SK-N-SH treated with all-trans-retinoic acid at 6 μM for 48 hours (cell line): ENCODE results near the gene MRGPRD.

ENCODE experiments used
- ATAC-seq: fragments of 200-7000 bp; cut with Tn5 transposase; 3 replicates; pipeline ENCODE4 v1.9.1; 2020; ENCODE audit warnings: mild to moderate bottlenecking, moderate library complexity
- ARNTL ChIP-seq: fragments of 450-650 bp; formaldehyde crosslinking; IDR thresholded peaks from 2 replicates; pipeline ENCODE4 v1.5.0; 2020; ENCODE audit warnings: low read depth, mild to moderate bottlenecking, moderate library complexity, borderline replicate concordance
- CSDC2 ChIP-seq: fragments of 250-450 bp; sonication (Bioruptor Pico); IDR thresholded peaks from 2 replicates; pipeline ENCODE4 v1.5.0; 2020; ENCODE audit warnings: mild to moderate bottlenecking, moderate library complexity
- CSRNP3 ChIP-seq: fragments of 250-450 bp; sonication (Bioruptor Pico); IDR thresholded peaks from 2 replicates; pipeline ENCODE4 v1.5.1; 2021; ENCODE audit warnings: mild to moderate bottlenecking, moderate library complexity
- ESRRG ChIP-seq: fragments of 250-450 bp; sonication (Bioruptor Pico); IDR thresholded peaks from 2 replicates; pipeline ENCODE4 v1.6.1; 2021; ENCODE audit warnings: mild to moderate bottlenecking
- GLIS3 ChIP-seq: fragments of 250-450 bp; sonication (Bioruptor Pico); IDR thresholded peaks from 2 replicates; pipeline ENCODE4 v1.5.0; 2020; ENCODE audit warnings: mild to moderate bottlenecking, moderate library complexity
- OSR1 ChIP-seq: fragments of 250-450 bp; sonication (Bioruptor Pico); IDR thresholded peaks from 2 replicates; pipeline ENCODE4 v1.8.0; 2022; ENCODE audit warnings: moderate library complexity, mild to moderate bottlenecking, inconsistent platforms
- PPARA ChIP-seq: fragments of 250-450 bp; sonication (Bioruptor Pico); IDR thresholded peaks from 2 replicates; pipeline ENCODE4 v1.5.0; 2020; ENCODE audit warnings: mild to moderate bottlenecking, borderline replicate concordance
- SNAI2 ChIP-seq: fragments of 250-450 bp; sonication (Bioruptor Pico); IDR thresholded peaks from 2 replicates; pipeline ENCODE4 v1.5.0; 2020; ENCODE audit warnings: mild to moderate bottlenecking, moderate library complexity
- TCF4 ChIP-seq: fragments of 250-450 bp; sonication (Bioruptor Pico); IDR thresholded peaks from 2 replicates; pipeline ENCODE4 v1.8.0; 2021; ENCODE audit warnings: mild to moderate bottlenecking, moderate library complexity, borderline replicate concordance
- TOX ChIP-seq: fragments of 250-450 bp; sonication (Bioruptor Pico); IDR thresholded peaks from 2 replicates; pipeline ENCODE4 v1.8.0; 2021; ENCODE audit warnings: mild to moderate bottlenecking, moderate library complexity, borderline replicate concordance
- ZC3H10 ChIP-seq: fragments of 250-450 bp; sonication (Bioruptor Pico); IDR thresholded peaks from 2 replicates; pipeline ENCODE4 v1.5.1; 2021; ENCODE audit warnings: mild to moderate bottlenecking, moderate library complexity
- ZFP3 ChIP-seq: fragments of 250-450 bp; sonication (Bioruptor Pico); IDR thresholded peaks from 2 replicates; pipeline ENCODE4 v1.5.0; 2020; ENCODE audit warnings: mild to moderate bottlenecking, moderate library complexity
- ZFP30 ChIP-seq: fragments of 450-650 bp; formaldehyde crosslinking; IDR thresholded peaks from 2 replicates; pipeline ENCODE4 v1.5.0; 2022; ENCODE audit warnings: mild to moderate bottlenecking, moderate library complexity
- ZNF565 ChIP-seq: fragments of 450-650 bp; formaldehyde crosslinking; conservative IDR thresholded peaks from 2 replicates; pipeline ENCODE4 v1.5.0; 2020; ENCODE audit warnings: low read depth, mild to moderate bottlenecking, moderate library complexity
- ZNF70 ChIP-seq: fragments of 450-650 bp; formaldehyde crosslinking; IDR thresholded peaks from 2 replicates; pipeline ENCODE4 v1.5.0; 2020; ENCODE audit warnings: mild to moderate bottlenecking, moderate library complexity
- TF ChIP-seq, protein P1 (sequence below): fragments of 250-450 bp; sonication (Bioruptor Pico); IDR thresholded peaks from 2 replicates; pipeline ENCODE4 v1.8.0; 2020; ENCODE audit warnings: mild to moderate bottlenecking, moderate library complexity, borderline replicate concordance
- TF ChIP-seq, protein P2 (sequence below): fragments of 250-450 bp; sonication (Bioruptor Pico); IDR thresholded peaks from 2 replicates; pipeline ENCODE4 v1.8.0; 2021; ENCODE audit warnings: low read depth, mild to moderate bottlenecking, moderate library complexity, borderline replicate concordance
- TF ChIP-seq, protein P3 (sequence below): fragments of 250-450 bp; sonication (Bioruptor Pico); IDR thresholded peaks from 2 replicates; pipeline ENCODE4 v1.5.0; 2020; ENCODE audit warnings: mild to moderate bottlenecking, moderate library complexity

Gene MRGPRD

DNA sequence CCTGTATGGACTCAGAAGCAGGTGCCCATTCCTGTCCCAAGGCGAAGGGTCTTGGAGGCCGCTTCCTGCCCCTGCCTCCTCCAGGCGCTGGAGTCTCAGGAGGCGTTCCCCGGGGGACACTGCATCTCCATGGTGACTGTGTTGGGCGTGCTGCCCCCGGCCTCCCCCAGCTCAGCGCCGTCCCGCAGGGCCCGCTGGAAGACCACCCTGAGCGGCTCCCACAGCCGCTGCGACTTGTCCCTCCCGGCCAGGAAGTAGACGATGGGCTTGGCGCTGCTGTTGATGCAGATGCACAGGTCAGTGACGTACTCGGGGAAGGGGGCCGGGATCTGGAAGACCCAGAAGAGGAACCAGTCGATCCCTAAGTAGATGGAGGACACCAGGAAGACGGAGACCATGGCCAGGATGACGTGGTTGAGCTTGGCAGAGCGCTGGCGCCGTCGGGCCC is 24.4 kb upstream of the MRGPRD start (continued):
- no peak for TF ChIP-seq CSRNP3 (CRISPR knock-in tag)

DNA sequence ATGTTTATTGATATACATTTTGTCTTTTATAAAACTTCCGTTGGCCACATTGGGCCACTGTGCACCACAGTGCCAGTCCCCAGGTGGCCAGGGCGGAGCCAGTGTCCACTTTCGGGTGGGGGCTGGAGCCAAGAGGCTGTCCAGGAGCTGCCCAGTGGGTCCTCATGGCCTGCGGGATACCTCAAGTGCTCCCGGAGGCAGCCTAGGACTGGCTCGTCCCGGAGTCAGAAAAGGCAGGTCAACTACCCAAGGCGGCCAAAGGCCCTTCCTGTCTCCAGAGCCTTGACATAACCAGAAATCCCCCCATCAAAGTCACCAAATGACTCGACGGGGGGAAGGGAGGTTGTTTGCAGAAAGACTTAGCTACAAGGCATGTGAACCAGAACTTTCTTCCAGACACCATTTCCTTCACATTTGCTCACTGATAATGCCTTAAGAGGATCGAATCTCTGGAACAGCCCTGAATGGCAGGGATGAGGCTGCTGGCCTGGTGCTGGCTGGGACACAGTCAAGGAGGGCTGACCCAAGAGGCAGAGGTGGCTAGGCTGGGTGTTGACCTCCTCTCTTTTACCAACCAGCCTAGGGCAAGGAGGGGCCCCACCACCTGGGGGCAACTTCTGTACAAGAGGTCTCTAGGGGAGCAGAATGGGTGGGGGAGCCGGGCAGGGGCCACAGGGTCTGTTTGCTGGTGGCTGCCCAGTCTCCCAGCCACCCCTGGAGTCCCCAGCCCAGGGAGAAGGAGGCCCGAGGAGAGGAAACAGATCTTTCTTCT is 23.8 kb upstream of the MRGPRD start:
- ATAC-seq = no peak
- TF ChIP-seq TOX (CRISPR knock-in tag) (no peak), CSRNP3 (CRISPR knock-in tag) (no peak), CSDC2 (CRISPR knock-in tag) (no peak), PPARA (CRISPR knock-in tag) (no peak), ZNF70 (CRISPR knock-in tag) (no peak), SNAI2 (CRISPR knock-in tag) (no peak)
- TF ChIP-seq, protein P1, sequence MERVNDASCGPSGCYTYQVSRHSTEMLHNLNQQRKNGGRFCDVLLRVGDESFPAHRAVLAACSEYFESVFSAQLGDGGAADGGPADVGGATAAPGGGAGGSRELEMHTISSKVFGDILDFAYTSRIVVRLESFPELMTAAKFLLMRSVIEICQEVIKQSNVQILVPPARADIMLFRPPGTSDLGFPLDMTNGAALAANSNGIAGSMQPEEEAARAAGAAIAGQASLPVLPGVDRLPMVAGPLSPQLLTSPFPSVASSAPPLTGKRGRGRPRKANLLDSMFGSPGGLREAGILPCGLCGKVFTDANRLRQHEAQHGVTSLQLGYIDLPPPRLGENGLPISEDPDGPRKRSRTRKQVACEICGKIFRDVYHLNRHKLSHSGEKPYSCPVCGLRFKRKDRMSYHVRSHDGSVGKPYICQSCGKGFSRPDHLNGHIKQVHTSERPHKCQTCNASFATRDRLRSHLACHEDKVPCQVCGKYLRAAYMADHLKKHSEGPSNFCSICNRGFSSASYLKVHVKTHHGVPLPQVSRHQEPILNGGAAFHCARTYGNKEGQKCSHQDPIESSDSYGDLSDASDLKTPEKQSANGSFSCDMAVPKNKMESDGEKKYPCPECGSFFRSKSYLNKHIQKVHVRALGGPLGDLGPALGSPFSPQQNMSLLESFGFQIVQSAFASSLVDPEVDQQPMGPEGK (CRISPR knock-in tag) = no peak
- TF ChIP-seq, protein P2, sequence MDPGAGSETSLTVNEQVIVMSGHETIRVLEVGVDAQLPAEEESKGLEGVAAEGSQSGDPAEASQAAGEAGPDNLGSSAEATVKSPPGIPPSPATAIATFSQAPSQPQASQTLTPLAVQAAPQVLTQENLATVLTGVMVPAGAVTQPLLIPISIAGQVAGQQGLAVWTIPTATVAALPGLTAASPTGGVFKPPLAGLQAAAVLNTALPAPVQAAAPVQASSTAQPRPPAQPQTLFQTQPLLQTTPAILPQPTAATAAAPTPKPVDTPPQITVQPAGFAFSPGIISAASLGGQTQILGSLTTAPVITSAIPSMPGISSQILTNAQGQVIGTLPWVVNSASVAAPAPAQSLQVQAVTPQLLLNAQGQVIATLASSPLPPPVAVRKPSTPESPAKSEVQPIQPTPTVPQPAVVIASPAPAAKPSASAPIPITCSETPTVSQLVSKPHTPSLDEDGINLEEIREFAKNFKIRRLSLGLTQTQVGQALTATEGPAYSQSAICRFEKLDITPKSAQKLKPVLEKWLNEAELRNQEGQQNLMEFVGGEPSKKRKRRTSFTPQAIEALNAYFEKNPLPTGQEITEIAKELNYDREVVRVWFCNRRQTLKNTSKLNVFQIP (CRISPR knock-in tag) = no peak

- ATAC-seq = no peak
- no peak for TF ChIP-seq ARNTL (CRISPR knock-in tag)
- no peak for TF ChIP-seq ZC3H10 (CRISPR knock-in tag)
- no peak for TF ChIP-seq PPARA (CRISPR knock-in tag)
- no peak for TF ChIP-seq ZNF70 (CRISPR knock-in tag)
- no peak for TF ChIP-seq TOX (CRISPR knock-in tag)
- TF ChIP-seq TCF4 (CRISPR knock-in tag) = no peak
- no peak for TF ChIP-seq ESRRG
- TF ChIP-seq, protein P3, sequence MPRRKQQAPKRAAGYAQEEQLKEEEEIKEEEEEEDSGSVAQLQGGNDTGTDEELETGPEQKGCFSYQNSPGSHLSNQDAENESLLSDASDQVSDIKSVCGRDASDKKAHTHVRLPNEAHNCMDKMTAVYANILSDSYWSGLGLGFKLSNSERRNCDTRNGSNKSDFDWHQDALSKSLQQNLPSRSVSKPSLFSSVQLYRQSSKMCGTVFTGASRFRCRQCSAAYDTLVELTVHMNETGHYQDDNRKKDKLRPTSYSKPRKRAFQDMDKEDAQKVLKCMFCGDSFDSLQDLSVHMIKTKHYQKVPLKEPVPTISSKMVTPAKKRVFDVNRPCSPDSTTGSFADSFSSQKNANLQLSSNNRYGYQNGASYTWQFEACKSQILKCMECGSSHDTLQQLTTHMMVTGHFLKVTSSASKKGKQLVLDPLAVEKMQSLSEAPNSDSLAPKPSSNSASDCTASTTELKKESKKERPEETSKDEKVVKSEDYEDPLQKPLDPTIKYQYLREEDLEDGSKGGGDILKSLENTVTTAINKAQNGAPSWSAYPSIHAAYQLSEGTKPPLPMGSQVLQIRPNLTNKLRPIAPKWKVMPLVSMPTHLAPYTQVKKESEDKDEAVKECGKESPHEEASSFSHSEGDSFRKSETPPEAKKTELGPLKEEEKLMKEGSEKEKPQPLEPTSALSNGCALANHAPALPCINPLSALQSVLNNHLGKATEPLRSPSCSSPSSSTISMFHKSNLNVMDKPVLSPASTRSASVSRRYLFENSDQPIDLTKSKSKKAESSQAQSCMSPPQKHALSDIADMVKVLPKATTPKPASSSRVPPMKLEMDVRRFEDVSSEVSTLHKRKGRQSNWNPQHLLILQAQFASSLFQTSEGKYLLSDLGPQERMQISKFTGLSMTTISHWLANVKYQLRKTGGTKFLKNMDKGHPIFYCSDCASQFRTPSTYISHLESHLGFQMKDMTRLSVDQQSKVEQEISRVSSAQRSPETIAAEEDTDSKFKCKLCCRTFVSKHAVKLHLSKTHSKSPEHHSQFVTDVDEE (CRISPR knock-in tag) = no peak
- no peak for TF ChIP-seq ZFP30 (CRISPR knock-in tag)
- TF ChIP-seq OSR1 (CRISPR knock-in tag) = no peak
- no peak for TF ChIP-seq GLIS3
- TF ChIP-seq ZFP3 (CRISPR knock-in tag) = no peak
- no peak for TF ChIP-seq ZNF565 (CRISPR knock-in tag)
- no peak for TF ChIP-seq SNAI2 (CRISPR knock-in tag)
These were observed 23.1 kb upstream of the MRGPRD start for GRCh38 chr11:69003866-69004367.
